ENCODE data around the gene SFI1. TPM values are rescaled to one million over a fixed set of nuclear protein-coding genes. Genes with fewer than 3 reads are reported as not detected.

SFI1 gene
- total RNA-seq, 4 donors from 2014 or later: 10.2 to 44.1 (median 33.3) TPM

DNA sequence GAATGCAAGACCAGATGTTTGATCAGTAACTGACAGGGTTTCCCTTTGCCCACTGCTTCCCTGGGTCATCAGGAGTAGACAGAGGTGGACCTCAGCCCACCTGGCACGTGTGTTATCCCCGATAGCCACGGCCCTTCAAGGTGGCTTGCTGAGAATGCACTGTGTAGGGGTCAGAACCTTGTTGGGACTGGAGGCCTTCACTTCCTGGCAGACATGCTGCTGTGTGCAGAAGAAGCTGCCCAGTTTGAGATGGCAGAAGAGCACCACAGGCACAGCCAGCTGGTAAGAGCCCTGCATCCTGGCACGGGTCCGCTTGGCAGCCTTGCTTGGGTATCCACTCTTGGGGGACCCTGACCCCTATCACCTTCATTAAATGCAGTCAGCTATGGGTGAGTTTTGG lies 81.8 kb downstream of the SFI1 start:
- no peak for TF ChIP-seq POLR2A (IDR thresholded peaks at IDR 0.05)
- TF ChIP-seq, protein P1, sequence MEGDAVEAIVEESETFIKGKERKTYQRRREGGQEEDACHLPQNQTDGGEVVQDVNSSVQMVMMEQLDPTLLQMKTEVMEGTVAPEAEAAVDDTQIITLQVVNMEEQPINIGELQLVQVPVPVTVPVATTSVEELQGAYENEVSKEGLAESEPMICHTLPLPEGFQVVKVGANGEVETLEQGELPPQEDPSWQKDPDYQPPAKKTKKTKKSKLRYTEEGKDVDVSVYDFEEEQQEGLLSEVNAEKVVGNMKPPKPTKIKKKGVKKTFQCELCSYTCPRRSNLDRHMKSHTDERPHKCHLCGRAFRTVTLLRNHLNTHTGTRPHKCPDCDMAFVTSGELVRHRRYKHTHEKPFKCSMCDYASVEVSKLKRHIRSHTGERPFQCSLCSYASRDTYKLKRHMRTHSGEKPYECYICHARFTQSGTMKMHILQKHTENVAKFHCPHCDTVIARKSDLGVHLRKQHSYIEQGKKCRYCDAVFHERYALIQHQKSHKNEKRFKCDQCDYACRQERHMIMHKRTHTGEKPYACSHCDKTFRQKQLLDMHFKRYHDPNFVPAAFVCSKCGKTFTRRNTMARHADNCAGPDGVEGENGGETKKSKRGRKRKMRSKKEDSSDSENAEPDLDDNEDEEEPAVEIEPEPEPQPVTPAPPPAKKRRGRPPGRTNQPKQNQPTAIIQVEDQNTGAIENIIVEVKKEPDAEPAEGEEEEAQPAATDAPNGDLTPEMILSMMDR (IDR thresholded peaks at IDR 0.05): no peak
- Histone ChIP-seq H3K27ac (no peak overlapping the region), H3K4me1 (no peaks in the 10 kb centered on the region), H3K36me3 (no peaks in the 10 kb centered on the region), H3K4me3 (no peak overlapping the region), H3K27me3 (no peaks in the 10 kb centered on the region), H3K9me3 (no peaks in the 10 kb centered on the region)
- no peak for DNase-seq
- intact Hi-C loops (cut with DNase I; ENCODE audit: low total_unique reads): no loop called here

DNA sequence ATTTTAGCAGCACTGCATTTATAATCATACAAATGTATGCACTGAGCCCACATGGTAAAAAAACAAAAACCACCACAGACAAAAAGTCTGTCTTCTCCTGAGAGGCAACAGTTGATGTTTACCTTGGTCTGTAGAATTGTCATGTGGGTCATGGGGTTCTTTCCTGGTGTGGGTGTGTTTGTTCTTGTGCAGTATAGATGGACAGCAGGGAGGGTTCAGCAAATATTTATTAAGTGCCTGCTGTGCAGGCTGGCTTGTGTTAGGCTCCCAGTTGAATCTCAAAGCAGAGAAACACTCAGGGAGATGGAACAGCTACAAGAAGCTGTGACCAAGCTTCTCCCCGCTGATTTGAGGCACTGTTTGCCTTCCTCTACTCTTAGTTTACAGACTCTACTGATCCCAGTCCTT lies 83.5 kb downstream of the SFI1 start:
- no peaks in the 10 kb centered on the region for H3K27me3 ChIP-seq
- H3K9me3 ChIP-seq: no peaks in the 10 kb centered on the region
- no peaks in the 10 kb centered on the region for H3K4me1 ChIP-seq
- no peaks in the 10 kb centered on the region for H3K36me3 ChIP-seq
- intact Hi-C loops (cut with DNase I; ENCODE audit: low total_unique reads): no loop called here
- H3K27ac ChIP-seq: no peak overlapping the region
- no peak for DNase-seq
- no peak overlapping the region for H3K4me3 ChIP-seq
- TF ChIP-seq, protein P1 (IDR thresholded peaks at IDR 0.05): no peak
- no peak for TF ChIP-seq POLR2A (IDR thresholded peaks at IDR 0.05)

DNA sequence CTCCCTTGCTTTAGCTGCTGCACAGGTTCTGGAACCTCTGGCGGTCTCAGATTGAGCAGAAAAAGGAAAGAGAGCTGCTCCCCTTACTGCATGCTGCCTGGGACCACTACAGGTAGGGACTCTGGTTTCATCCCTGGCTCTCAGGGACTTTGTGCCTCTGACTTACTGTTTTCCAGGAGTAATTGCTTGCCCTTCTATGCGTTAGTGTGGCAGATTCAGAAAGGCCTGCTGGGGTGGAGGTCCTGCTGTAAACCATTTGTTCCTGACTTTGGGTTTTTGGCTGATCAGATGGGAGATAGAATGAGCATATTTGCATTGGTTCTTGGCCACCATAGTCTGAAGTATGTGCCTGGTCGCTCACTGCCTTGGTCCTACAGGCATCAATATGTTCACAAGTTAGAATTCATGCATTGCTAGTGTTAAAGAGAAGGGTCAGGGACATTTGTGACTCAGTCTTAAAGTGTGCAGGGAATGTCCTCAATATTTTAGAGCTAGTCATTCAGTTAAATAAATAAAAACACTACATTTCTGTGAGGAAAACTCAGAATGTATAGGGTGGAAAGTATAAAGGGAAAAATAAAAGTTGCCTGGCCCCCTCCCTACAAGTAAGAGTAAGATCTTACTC lies 87.6 kb downstream of the SFI1 start:
- intact Hi-C loops (cut with DNase I; ENCODE audit: low total_unique reads): no loop called here
- Histone ChIP-seq H3K36me3 (no peaks in the 10 kb centered on the region), H3K27ac (no peak overlapping the region), H3K4me3 (no peak overlapping the region), H3K9me3 (no peaks in the 10 kb centered on the region), H3K4me1 (no peaks in the 10 kb centered on the region), H3K27me3 (no peaks in the 10 kb centered on the region)
- no peak for DNase-seq
- TF ChIP-seq POLR2A (IDR thresholded peaks at IDR 0.05): no peak
- TF ChIP-seq, protein P1 (IDR thresholded peaks at IDR 0.05): no peak

DNA sequence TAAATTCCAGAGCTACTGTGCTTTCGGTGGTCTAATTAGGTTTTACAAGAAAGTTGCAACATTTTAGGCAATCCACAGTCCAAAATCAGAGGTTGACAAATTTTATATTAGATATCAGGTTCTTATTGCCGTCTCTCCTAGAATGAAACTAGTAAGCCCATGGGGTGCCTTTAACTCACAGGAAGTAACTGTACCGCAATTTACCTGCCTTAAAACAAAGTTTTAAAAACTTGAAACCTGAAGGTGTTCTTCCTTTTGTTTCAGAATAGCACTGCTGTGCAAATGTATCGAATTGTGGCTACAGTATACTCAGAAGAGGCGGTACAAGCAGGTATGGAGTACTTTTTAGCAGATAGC lies 88.4 kb downstream of the SFI1 start:
- H3K27me3 ChIP-seq: no peaks in the 10 kb centered on the region
- no peaks in the 10 kb centered on the region for H3K4me1 ChIP-seq
- no peak overlapping the region for H3K4me3 ChIP-seq
- no peak for DNase-seq
- no peak overlapping the region for H3K27ac ChIP-seq
- no peaks in the 10 kb centered on the region for H3K36me3 ChIP-seq
- TF ChIP-seq, protein P1 (IDR thresholded peaks at IDR 0.05): no peak
- no peak for TF ChIP-seq POLR2A (IDR thresholded peaks at IDR 0.05)
- intact Hi-C loops (cut with DNase I; ENCODE audit: low total_unique reads): no loop called here
- H3K9me3 ChIP-seq: no peaks in the 10 kb centered on the region

DNA sequence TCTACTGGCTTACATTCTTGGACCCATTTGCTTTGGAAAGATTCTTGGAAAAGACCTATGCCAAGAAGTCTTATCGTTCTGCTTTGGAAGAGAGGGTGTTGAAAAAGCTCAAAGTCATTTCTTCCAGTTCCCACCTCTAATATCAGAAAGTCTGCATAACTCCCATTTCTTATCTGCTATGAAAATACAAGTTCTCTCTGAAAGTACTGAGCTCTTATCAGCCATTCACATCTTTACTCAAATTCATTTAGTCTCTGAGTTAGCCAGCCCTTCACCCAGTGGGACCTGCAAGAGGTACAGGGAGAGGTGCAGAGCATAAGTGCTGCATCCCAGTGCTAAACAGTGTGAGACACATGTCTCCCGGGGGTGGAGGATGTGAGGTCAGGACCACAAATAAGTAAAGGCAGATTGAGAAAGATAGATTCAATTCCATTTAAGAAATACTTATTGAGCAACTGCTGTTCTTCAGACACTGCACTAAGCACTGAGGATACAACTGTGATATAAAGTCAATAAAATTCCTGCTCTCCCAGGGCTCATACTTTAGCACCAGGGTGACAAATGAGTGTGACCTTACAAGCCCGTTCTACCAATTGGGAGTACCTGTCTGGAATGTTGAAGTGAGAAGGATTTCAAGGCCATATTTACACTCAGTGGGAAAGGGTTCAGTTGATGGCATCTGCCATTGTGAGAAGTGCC lies 89.0 kb downstream of the SFI1 start:
- no peaks in the 10 kb centered on the region for H3K36me3 ChIP-seq
- no peaks in the 10 kb centered on the region for H3K4me1 ChIP-seq
- no peaks in the 10 kb centered on the region for H3K9me3 ChIP-seq
- no peaks in the 10 kb centered on the region for H3K27me3 ChIP-seq
- H3K4me3 ChIP-seq: no peak overlapping the region
- H3K27ac ChIP-seq: no peak overlapping the region
- intact Hi-C loops (cut with DNase I; ENCODE audit: low total_unique reads): no loop called here
- DNase-seq: no peak
- TF ChIP-seq, protein P1 (IDR thresholded peaks at IDR 0.05): no peak
- no peak for TF ChIP-seq POLR2A (IDR thresholded peaks at IDR 0.05)
